GM06990 (cell line): ENCODE measurements around the gene LOXHD1.

Experiments
- DNase-seq: peaks from one replicate; pipeline ENCODE4 v3.0.0-alpha.2; 2011; ENCODE audit not compliant: insufficient read length; ENCODE audit errors: extremely low read depth
- H3K27me3 ChIP-seq: replicated peaks from 2 replicates; pipeline ENCODE4 v1.6.0; 2011; ENCODE audit warnings: low read length; ENCODE audit not compliant: control insufficient read depth, insufficient read depth
- H3K36me3 ChIP-seq: 2 replicates; pipeline ENCODE4 v1.5.1; 2011; ENCODE audit warnings: low read length; ENCODE audit not compliant: control insufficient read depth, insufficient read depth
- H3K4me3 ChIP-seq: replicated peaks from 2 replicates; pipeline ENCODE4 v1.5.1; 2011; ENCODE audit warnings: low read depth, mild to moderate bottlenecking, control low read depth, low read length
- TF ChIP-seq, protein P1 (sequence below): IDR thresholded peaks from 2 replicates; pipeline ENCODE4 v1.5.1; 2011; ENCODE audit warnings: low read length, control low read depth, mild to moderate bottlenecking, inconsistent platforms; ENCODE audit not compliant: insufficient read depth, poor library complexity, severe bottlenecking

The LOXHD1 gene

DNA sequence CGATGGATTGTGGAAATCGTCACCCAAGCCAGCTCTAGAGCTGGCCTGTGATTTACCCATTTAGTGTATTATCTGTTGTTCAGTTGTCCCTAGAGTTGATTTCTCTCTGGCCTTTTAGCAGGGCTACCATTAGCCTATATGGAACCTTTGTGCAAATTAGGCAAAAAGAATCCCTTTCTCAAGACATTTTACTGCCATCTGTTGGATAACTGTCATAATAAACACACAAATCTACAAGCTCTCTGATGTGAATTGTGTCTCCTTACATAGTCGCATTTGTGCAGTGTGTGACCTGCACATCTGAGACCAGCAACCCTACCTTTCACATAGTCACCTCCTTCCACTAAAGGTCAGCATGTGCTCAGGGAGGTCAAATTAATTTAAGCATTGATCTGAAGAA, 34.0 kb downstream of the LOXHD1 start:
- DNase-seq = no peak
- Histone ChIP-seq H3K36me3 (no peaks in the 10 kb centered on the region), H3K27me3 (no peaks in the 10 kb centered on the region), H3K4me3 (no peak overlapping the region)
- TF ChIP-seq, protein P1, sequence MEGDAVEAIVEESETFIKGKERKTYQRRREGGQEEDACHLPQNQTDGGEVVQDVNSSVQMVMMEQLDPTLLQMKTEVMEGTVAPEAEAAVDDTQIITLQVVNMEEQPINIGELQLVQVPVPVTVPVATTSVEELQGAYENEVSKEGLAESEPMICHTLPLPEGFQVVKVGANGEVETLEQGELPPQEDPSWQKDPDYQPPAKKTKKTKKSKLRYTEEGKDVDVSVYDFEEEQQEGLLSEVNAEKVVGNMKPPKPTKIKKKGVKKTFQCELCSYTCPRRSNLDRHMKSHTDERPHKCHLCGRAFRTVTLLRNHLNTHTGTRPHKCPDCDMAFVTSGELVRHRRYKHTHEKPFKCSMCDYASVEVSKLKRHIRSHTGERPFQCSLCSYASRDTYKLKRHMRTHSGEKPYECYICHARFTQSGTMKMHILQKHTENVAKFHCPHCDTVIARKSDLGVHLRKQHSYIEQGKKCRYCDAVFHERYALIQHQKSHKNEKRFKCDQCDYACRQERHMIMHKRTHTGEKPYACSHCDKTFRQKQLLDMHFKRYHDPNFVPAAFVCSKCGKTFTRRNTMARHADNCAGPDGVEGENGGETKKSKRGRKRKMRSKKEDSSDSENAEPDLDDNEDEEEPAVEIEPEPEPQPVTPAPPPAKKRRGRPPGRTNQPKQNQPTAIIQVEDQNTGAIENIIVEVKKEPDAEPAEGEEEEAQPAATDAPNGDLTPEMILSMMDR = peak; percentile 29

DNA sequence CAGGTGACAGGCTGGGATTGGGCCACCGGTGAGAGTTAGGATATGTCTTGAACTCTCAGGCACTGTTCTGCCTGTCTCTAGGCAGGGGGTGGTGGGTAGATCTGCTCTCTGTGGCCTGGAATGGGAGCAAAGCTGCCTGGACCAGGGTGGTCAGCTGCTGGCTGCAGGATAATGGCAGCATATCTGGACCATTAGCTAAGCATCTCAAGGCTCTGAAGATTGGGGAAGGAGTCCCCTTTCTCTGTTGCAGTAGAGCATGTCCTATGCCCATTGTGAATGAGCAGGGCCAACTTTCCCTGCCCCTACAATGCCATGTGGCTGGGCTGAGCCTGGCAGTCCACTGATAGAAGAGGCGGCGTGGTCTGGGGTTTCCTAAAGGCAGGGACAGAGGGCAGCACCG, 34.6 kb downstream of the LOXHD1 start:
- no peak for DNase-seq
- TF ChIP-seq, protein P1 = no peak
- Histone ChIP-seq H3K36me3 (no peaks in the 10 kb centered on the region), H3K27me3 (no peaks in the 10 kb centered on the region), H3K4me3 (no peak overlapping the region)

DNA sequence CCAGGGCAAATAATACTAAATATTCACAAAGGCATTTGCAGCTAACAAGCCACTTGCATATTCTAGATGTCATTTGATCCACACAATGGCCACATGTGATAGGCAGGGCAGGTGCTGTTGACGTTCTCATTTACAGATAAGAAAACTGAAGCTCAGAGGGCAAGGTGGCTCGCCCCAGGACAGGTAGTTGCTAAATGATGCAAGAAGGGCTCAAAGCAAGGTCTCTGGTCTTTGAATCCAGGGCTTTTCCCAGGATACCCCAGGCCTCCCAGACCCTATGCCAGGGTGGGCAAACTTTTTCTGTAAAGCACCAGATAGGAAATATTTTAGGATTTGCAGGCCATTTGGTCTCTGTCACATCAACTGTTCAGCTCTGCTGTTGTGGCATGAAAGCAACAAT, 35.1 kb downstream of the LOXHD1 start:
- Histone ChIP-seq H3K4me3 (no peak overlapping the region), H3K27me3 (no peaks in the 10 kb centered on the region), H3K36me3 (no peaks in the 10 kb centered on the region)
- DNase-seq = no peak
- TF ChIP-seq, protein P1 = no peak

DNA sequence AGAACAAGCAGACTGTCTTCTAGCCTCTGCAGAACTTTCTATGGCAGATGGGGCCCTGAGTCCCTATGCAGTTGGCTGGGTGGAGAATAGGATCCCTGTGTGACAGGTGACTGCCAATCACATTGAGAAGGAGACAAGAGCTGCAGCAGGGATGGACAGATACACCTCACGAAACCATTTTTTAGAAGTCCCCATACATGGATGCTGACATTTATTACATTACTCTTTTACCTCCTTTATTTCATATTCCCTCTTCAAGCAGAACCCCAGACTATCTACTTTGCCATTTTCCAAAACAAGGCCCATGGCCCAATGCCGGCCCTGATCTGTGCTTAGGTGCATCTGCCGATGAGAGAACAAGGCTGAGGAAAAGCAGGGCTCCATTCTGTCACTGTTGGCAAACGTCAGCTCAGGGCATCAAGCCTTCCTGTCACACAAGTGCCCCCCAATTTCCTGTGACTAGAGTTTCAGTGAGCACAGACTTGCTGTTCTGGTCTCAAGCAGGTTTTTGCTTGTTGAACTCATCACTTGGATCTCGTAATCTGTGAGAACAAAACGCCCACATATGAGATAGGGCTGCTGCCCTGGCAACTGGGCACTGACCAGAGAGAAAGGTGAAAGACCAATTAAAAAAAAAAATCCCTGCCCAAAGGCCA, 35.8 kb downstream of the LOXHD1 start:
- H3K4me3 ChIP-seq = no peak overlapping the region
- no peaks in the 10 kb centered on the region for H3K27me3 ChIP-seq
- H3K36me3 ChIP-seq = no peaks in the 10 kb centered on the region
- TF ChIP-seq, protein P1 = no peak
- DNase-seq = no peak

DNA sequence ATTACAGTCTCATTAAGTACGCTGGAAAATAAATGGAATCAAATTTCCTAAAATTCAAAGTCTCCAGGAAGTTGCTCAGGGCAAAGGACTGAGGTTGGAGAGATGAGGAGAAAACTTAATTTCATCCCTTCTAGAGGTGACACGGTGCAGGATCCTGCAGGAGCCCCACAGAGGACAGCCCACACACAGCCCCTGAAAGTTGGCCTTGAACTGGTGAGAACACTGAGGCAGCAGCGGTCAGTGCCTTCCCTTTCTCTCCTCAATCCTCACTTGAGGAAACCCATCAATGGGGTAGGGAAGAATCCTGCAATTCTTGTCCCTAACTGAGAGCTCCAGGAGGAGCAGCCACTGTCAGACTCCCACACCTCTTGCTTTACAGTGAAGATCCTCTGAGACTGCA, 37.5 kb downstream of the LOXHD1 start:
- TF ChIP-seq, protein P1 = no peak

DNA sequence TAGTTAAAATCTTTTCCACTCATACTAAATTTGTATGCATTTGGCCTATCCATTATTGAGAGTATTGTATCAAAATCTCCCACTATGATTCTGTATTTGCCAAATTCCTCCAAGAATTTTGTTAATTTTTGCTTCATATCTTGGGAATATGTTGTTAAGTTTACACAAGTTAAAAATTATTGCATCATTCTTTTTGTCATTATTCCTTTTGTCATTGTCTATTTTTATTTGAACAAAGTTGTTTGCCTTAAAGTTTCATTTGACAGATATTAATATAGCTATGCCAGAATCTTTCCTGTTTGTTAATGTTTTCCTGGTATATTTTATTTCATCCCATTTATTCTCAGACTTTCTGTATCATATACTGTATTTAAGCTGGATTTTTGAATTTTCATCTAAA, 41.3 kb downstream of the LOXHD1 start:
- Histone ChIP-seq H3K4me3 (no peak overlapping the region), H3K36me3 (no peaks in the 10 kb centered on the region), H3K27me3 (no peaks in the 10 kb centered on the region)
- no peak for DNase-seq
- TF ChIP-seq, protein P1 = no peak

More for the DNA sequence above, 37.5 kb downstream of the LOXHD1 start:
- no peaks in the 10 kb centered on the region for H3K36me3 ChIP-seq
- no peak for DNase-seq
- no peak overlapping the region for H3K4me3 ChIP-seq
- H3K27me3 ChIP-seq = no peaks in the 10 kb centered on the region
